ENCODE data around the gene CDKAL1.

Gene CDKAL1

GRCh38 chr6:20838113-20838512 lies 303.9 kb downstream of the CDKAL1 start:
- no peak for DNase-seq (ENCODE audit: low read depth)

- no peak for DNase-seq (ENCODE audit: low read depth)
Measured at GRCh38 chr6:20839630-20840029, 305.4 kb downstream of the CDKAL1 start.

DNA sequence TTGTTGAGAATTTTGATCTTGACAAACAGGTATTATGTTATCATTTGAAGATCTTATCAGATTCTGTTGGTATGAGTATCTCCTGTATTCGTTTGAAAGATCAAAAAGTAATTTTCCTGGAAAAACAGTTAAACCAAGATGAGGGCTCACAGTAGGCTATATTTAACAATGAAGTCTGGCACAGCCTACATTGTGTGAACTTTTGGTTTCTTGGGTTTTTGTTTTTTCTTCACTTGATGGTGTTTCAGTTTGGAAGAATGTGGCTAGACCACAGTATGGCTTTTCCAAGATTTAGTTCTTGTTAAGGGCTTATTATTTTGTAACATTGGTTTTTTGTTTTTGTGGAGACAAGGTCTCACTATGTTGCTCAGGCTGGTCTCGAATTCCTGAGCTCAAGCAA lies 306.4 kb downstream of the CDKAL1 start:
- DNase-seq (ENCODE audit: low read depth) = no peak

DNA sequence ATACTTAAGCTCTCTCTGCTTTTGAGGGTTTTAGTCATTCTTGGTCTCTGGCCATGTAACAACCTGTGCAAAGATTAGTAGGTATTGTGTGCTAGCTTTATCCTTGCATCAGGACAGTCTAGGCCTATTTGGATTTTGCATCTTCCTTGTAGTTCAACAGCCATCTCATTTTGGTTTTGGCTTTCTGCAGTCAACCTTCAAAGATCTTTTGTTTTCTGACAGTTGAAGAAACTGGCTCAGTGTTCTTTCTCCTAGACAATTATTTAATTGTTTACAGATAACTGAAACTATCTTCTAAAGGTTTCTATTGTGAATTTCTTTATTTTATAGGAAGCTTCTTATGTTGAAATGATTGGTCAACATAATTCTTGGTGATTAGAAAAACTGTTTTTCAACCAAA lies 307.5 kb downstream of the CDKAL1 start:
- DNase-seq (ENCODE audit: low read depth) = no peak

DNA sequence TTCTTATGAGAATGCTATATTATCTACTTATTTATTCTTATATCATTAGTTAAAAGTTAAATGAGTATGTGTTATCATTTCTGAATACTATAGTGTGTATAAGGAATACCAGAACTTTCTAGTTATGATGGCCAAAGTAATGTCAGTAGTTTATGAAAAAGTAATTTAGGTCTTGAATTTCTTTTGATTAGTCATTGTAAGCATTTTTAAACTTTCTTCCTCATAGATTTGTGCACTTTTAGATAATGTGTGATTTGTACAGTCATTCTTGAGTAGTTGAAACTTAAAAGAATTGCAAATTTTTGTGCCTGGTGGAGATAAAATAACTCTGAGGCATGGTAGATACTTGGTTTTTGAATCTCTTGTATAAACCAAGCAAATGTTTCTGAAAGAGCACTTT lies 311.3 kb downstream of the CDKAL1 start:
- no peak for DNase-seq (ENCODE audit: low read depth)

- DNase-seq (ENCODE audit: low read depth) = no peak
Measured at GRCh38 chr6:20846602-20847028, 312.4 kb downstream of the CDKAL1 start.

DNA sequence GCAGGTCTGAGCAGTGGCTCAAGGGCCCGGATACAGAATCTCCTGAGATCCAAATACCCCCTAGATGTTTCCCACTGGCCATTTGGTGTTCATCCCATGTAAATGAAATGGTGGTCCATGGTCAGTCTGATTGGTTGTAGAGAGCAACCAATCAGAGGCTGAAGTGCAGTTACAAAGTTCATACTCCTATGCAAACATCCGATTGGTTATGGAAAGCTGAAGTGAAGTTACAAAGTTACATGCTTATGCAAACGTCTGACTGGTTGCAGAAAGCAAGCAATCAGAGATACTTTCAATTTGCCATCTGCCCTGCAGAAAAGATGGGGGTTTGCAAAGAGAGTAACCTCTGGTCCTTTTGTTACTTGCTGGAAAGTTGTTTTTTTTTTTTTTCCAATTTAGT lies 313.6 kb downstream of the CDKAL1 start:
- DNase-seq (ENCODE audit: low read depth) = no peak

DNA sequence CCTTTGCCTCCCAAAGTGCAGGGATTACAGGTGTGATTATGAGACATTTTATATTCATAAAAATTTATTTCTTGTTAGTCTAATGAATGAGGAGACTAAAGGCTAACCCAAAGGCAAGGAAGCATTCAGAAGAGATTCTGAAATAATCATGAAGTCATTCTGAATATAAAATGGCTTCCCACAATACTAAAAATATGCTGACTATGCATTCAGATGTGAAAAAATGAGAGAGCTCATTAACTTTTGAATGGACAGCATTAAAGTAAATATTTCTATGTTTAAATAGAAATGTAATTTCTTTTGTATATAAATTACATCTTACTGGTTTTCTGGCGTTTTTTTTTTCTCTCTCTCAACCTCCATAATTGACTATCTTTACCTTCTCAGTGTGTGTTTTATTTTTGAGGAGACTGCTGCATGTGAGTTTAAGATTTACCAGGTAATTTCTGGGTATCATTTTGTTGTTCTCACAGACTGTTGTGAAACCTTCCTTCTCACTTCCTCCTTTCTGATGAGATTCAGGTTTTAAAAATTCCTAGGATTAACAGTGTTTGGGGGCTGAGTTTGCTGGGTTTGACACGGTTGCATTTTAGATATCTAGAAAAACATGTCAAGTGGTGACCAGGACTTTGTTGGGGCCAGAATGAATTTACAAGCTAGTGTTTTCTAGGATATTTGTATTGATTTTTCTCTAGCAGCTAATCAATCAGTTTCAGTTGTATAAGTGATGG lies 316.6 kb downstream of the CDKAL1 start:
- no peak for DNase-seq (ENCODE audit: low read depth)

GRCh38 chr6:20851795-20852194 lies 317.5 kb downstream of the CDKAL1 start:
- DNase-seq (ENCODE audit: low read depth) = no peak

DNA sequence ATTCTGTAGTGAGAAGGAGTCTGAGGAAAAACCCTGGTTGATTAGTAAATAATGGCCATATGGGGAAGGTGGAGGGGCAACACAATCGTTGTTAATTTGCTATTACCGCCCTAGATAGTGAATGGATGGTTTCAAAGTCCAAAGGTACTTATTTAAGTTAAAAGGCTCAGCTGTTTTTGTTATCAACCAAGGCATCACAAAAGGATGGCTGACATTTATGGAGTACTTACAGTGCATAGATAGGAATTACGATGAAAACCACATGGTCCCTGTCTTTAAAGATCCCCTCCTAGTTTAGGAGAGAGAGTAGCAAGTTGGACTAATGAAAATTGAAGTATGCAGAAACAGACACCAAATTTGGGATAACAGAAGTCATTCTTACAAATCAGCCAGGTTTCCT lies 319.6 kb downstream of the CDKAL1 start:
- no peak for DNase-seq (ENCODE audit: low read depth)

DNA sequence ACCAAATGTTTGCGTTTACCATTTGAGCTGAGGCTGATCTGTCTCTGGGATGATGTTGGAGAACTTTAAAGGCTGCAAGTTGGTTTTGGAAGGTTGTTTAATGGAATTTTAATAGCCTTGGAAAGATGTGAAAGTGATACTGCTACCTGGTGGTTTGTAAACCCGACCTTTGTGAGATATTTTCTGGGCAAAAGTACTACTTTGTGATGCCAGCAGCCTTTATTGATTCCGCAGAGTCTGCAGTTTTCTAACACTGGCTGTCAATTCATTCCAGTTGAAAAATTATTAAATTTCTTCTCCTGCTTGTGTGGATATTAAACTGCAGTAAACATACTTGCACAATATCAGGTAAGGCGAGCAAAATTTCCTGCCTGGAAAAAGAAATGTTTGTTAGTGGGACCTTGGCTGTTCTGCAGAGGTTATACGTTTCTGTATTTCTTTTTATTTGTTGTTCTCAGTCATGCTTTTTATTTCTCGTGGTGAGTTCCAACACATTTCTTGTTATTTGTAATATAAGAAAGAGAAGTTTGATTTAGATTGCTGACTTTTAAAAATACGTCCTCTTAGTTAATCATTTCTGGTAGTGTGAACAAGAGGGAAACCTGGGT lies 322.5 kb downstream of the CDKAL1 start:
- DNase-seq (ENCODE audit: low read depth) = no peak

DNA sequence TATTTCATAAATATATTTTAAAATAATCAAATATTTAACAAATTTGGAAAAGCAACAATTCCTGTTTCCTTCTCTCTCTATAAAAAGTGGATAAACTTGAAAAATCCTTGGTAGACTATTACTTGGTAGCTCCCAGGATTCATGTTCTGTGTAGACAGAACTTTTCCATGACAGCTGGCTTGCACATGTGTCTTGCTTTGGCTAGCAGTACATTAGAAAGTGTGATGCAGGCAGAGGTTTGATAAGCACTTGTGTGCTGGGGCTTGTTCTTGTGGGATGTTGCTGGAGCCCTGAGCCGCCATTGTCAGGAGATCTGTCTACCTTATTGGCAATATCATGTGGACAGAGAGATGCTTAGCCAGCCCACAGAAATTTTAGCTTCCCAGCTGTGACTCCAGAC lies 327.2 kb downstream of the CDKAL1 start:
- no peak for DNase-seq (ENCODE audit: low read depth)

DNA sequence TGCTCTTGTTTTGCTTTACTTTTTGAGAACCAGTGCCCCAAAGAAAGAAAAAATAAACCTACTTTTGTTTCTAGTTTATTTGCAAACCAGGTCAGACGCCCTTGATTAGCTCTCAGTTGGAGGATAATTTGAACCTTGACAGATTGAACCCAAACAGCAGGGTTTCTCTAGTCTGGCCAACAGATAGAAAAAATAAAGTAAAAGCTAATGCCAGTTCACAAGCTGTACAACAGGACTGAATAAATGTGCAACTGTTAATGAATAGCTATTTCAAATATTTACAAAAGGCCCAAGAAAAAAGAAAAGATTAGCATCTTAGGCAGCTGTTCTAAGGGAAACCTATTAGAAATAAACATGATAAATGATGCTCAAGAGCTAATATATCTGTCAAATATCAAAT lies 331.8 kb downstream of the CDKAL1 start:
- DNase-seq (ENCODE audit: low read depth) = no peak

DNA sequence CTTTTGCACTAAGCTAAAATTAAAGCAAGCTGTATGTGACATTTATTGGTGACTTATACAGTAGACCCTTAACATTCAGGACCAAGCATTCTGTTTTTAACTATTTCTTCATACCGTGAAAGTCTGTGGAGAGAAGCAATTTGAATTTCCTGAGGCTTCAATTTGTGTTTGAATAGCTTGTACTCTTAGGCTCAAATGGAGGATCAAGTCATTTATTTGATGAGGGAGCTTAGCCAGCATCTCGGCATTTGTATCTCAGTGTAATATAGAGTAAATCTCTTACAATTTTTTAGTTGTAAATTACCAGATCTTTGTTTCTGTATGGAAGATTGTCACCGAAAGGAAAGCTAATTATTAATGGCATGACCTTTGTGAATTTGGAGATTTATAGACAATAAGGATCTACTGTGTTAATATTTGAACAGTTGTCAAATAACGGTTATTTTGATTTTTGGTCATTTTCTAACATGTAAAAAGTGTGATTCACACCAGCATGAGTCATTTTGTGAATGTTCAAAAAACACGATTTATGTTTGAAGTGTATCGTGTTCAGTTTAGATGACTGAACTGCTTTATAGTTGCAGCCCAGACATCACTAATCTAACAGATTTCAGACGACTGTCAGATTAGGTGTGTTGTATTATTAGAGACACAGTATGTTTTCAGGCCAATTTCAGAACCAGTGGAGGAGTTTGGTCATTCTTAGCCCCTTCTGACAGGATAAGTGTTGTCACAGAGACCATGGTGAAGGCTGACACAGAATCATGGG lies 332.9 kb downstream of the CDKAL1 start:
- no peak for DNase-seq (ENCODE audit: low read depth)

DNA sequence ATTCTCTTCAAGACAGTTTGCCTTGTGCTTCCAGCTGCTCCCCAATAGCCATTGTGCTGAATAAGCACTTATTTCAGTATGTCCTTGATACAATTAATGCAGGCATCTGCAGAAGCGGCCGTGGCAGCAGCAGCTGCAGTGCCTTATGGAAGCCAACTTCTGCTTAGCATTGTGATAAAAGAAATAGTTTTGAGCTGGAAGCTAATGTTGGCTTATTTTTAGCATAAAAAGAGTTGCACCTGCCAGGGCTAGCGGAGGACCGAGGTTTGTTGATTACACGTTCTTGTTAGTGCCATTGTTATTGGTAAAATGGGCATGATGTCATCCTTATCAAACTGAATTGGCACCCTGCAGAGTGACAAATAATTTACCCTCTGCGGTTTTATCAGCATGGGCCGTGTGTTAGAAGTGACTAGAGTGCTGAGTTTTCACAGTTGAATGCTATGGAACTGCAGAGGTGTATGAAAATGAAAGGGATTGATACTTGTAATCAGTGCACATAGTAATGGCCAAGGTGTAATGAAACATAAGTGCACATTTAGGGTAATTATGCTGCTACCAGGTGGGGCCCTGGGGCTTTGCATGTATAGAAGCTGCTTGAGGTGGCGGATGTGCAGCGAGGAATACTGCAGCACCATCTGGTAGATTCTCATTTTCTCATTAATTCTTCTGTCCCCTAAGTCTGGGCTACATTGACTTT lies 334.3 kb downstream of the CDKAL1 start:
- DNase-seq (ENCODE audit: low read depth) = no peak

DNA sequence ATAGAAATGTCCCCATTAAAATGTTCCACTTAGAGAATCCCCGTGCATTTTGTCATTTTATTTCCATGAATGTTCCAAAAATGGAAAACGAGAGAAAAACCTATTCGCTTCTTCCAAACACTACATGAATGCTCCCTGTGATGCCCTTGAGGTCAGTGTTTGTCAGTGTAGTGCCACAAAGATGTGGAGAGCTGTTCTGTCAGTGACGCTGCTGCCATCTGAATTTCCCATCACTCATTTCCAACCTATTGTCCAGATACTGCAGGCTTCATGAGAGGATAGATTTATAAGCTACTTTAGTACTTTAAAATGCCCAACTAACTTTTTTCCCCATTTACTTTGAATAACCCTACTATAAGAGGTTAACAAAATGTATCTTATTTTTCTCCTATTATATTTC lies 335.8 kb downstream of the CDKAL1 start:
- no peak for DNase-seq (ENCODE audit: low read depth)

GRCh38 chr6:20870493-20870892 lies 336.2 kb downstream of the CDKAL1 start:
- no peak for DNase-seq (ENCODE audit: low read depth)

DNA sequence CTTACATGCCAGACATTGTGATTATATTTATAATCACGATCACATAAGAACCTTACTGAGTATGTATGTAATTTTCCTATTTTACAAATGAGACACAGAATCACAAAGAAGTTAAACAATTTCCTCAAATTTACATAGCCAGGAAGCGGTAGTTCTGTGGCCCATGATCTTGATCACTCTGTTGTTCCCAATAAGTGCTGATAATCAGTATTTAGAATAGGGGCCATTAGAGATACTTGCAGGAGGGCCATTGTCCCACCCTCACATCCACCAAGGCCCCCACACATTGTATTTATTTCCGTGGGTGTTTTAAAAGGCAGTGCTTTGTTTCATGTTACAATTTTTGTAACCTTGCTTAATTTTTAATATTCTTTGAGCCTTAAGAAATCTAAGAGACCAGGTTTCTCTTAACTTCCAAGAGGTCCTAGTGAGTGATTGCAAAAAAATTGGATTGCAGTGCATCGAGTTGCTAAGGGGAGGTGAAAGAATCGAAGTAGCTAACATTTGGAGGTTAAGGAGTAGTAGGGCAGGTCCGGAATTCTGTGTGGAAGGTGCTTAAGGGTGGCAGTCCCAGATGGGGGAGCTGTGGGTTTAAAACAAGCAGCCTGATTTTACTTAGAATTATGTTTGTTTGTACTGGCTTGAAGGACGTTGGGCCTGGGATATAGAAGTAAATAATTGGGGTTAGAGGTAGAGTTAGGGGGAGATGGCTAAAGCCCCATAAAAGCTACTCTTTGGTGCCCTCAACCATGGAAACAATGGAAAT lies 339.4 kb downstream of the CDKAL1 start:
- DNase-seq (ENCODE audit: low read depth) = no peak

GRCh38 chr6:20875369-20875963 lies 341.2 kb downstream of the CDKAL1 start:
- no peak for DNase-seq (ENCODE audit: low read depth)

DNA sequence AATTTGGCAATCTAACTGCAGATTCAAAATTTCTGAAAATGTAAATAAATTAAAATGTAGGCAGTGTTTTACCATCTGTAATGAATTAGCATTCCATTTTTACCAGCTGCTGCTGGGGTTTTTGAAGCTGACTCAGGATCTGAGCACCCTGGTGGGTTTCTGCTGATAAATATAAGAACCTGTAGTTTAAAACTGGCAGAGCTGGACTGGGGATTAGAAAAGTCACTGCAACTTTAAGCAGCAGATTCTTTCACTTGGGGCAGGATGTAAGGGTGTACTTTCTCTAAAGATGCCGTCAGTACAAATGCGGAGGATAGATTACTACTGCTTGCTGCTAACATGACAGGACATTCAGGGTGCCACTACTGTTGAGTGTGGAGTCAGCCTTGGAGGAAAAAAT lies 341.8 kb downstream of the CDKAL1 start:
- DNase-seq (ENCODE audit: low read depth) = peak; percentile 70

DNA sequence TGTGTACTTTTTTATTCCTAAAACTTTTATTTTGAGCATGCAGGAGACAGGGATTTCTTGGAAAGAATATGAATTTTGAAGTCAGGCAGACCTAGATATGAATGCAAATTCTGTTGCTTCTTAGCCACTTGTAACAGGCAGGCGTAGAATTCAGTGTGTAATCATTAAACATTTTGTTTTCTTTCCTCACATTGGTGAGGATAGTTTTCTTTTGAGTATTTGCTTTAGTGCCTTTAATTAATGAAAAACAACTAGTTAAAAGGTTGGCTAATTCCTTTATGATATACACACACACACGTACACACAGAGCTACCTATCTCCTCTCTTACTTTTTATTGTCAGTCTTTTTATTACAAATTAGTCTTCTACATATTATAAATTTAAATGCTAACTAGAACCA lies 342.3 kb downstream of the CDKAL1 start:
- no peak for DNase-seq (ENCODE audit: low read depth)

Data from HS-5 (cell line).